NCI-H2171 (cell line): Measurements from ENCODE around the gene DERA.

Experiments
- DNase-seq: peaks from one replicate; lab custom pipeline; 2025; lab: John Stamatoyannopoulos, UW

DERA gene

DNA sequence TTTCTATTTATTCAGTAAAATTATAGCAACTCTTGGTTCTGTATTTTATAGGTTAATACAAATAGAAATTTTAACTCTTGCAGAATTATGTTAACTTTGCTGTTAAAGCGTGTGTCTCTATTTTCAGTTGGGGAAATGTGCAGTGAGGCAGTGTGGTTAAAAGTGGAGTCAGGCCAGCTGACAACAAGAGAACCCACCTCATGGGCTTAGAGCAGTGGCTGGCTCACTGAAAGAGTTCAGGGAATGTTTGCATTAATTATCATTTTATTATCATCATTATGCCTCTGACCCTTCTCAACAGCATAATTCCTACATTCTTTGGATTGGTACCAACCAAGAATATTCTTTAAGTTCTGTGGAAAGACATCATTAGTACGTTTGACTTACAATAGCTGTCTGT, 163.8 kb downstream of the DERA start:
- DNase-seq = no peak

DNA sequence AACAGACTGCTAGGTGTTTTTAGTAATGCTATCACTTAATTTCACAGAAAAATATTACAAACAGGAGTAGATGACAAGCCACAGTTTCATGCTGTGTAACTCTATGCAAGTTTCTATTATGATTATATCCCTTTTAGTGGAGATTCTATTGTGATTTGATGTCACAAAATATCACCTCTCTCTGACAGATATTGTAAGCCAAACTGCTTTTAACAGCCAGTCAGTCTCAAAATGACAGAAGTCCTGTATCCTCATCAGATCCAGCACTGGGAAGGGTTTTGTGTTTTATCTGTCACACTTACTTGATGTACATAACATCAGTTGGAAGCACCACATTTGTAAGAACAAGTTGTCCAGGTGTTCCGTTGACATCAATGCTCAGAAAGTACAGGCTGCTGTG, 164.8 kb downstream of the DERA start:
- no peak for DNase-seq

DNA sequence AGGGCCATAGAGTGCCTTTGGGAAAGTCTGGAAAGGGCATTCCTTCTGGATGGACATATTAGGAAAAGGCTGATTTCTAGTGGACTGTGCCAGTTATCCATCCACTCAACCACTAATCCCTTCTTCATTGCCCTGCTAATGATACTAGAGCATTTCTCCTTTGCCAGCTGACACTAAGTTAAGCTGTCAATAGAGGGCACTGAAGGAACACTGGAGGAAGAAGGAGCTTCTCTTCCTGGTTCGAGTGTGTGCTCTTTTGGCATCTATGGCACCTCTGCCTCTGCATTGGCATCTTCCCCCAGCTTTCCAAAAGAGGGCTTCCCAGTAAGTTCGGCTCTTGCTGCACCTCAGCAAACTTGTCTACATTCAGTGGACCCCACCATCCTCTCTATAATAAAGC, 165.4 kb downstream of the DERA start:
- no peak for DNase-seq

GRCh38 chr12:16076970-16077522, 165.9 kb downstream of the DERA start:
- DNase-seq = no peak

- DNase-seq = no peak
Observed at GRCh38 chr12:16086462-16086861, 175.3 kb downstream of the DERA start.

GRCh38 chr12:16086942-16087341, 175.8 kb downstream of the DERA start:
- DNase-seq = no peak
